HepG2 (cell line): ENCODE measurements around the gene CRYAB. TPM values are rescaled to one million over a fixed set of nuclear protein-coding genes. Genes with fewer than 3 reads are reported as not detected.
A peak's percentile ranks its signal among the peaks of the same experiment; 100 is the strongest.

Experiments
- AKNA ChIP-seq: sonication (generic); formaldehyde crosslinking; IDR thresholded peaks from 2 replicates; pipeline ENCODE4 v1.4.0; 2020; ENCODE audit warnings: missing genetic modification reagents, borderline replicate concordance
- CBFB ChIP-seq: sonication (generic); formaldehyde crosslinking; IDR thresholded peaks from 2 replicates; pipeline ENCODE4 v1.4.0; 2020; ENCODE audit warnings: missing genetic modification reagents
- CCDC6 ChIP-seq: sonication (generic); formaldehyde crosslinking; IDR thresholded peaks from 2 replicates; pipeline ENCODE4 v1.8.1; 2022; ENCODE audit warnings: mild to moderate bottlenecking, missing genetic modification reagents, moderate library complexity
- DMAP1 ChIP-seq: IDR thresholded peaks from 2 replicates; pipeline ENCODE4 v1.6.1; 2016
- ELF4 ChIP-seq: sonication (generic); formaldehyde crosslinking; IDR thresholded peaks from 2 replicates; pipeline ENCODE4 v1.5.0; 2020; ENCODE audit warnings: missing genetic modification reagents, mild to moderate bottlenecking, moderate library complexity, borderline replicate concordance
- GATAD1 ChIP-seq: IDR thresholded peaks from 2 replicates; pipeline ENCODE4 v1.6.1; 2016; ENCODE audit warnings: missing genetic modification reagents, missing compliant biosample characterization
- IKZF4 ChIP-seq: sonication (generic); formaldehyde crosslinking; IDR thresholded peaks from 2 replicates; pipeline ENCODE4 v1.5.1; 2020; ENCODE audit warnings: borderline replicate concordance, mild to moderate bottlenecking, low read depth, missing genetic modification reagents; ENCODE audit errors: not compliant biosample characterization
- JDP2 ChIP-seq: sonication (generic); formaldehyde crosslinking; IDR thresholded peaks from 2 replicates; pipeline ENCODE4 v1.8.1; 2022; ENCODE audit warnings: missing genetic modification reagents, borderline replicate concordance
- NFKB2 ChIP-seq: sonication (generic); formaldehyde crosslinking; IDR thresholded peaks from 2 replicates; pipeline ENCODE4 v1.4.0; 2020; ENCODE audit warnings: missing genetic modification reagents, borderline replicate concordance
- RNF2 ChIP-seq: fragments of 450-650 bp; conservative IDR thresholded peaks from 2 replicates; pipeline ENCODE4 v1.6.1; 2016; ENCODE audit warnings: low read depth
- SAP130 ChIP-seq: IDR thresholded peaks from 2 replicates; pipeline ENCODE4 v1.6.1; 2016; ENCODE audit warnings: low read depth
- TRAFD1 ChIP-seq: sonication (generic); formaldehyde crosslinking; IDR thresholded peaks from 2 replicates; pipeline ENCODE4 v1.5.1; 2020; ENCODE audit warnings: missing genetic modification reagents, mild to moderate bottlenecking, borderline replicate concordance
- ZBTB20 ChIP-seq: sonication (generic); formaldehyde crosslinking; IDR thresholded peaks from 2 replicates; pipeline ENCODE4 v1.8.1; 2023; ENCODE audit warnings: missing genetic modification reagents, low read depth, mild to moderate bottlenecking, borderline replicate concordance
- ZFP91 ChIP-seq: sonication (generic); formaldehyde crosslinking; IDR thresholded peaks from 2 replicates; pipeline ENCODE4 v1.9.0; 2022; ENCODE audit warnings: missing genetic modification reagents, mild to moderate bottlenecking, borderline replicate concordance
- ZNF224 ChIP-seq: sonication (generic); formaldehyde crosslinking; IDR thresholded peaks from 2 replicates; pipeline ENCODE4 v1.5.0; 2020; ENCODE audit warnings: mild to moderate bottlenecking, missing genetic modification reagents
- ZNF256 ChIP-seq: sonication (generic); formaldehyde crosslinking; conservative IDR thresholded peaks from 2 replicates; pipeline ENCODE4 v1.4.0; 2020; ENCODE audit warnings: missing genetic modification reagents
- ZNF639 ChIP-seq: conservative IDR thresholded peaks from 2 replicates; pipeline ENCODE4 v1.6.1; 2018; ENCODE audit warnings: missing genetic modification reagents
- ZNF792 ChIP-seq: IDR thresholded peaks from 2 replicates; pipeline ENCODE4 v1.6.1; 2016
- ZNF816 ChIP-seq: sonication (generic); formaldehyde crosslinking; IDR thresholded peaks from 2 replicates; pipeline ENCODE4 v1.8.0; 2022; ENCODE audit warnings: missing genetic modification reagents, mild to moderate bottlenecking, borderline replicate concordance
- ZNF879 ChIP-seq: sonication (generic); formaldehyde crosslinking; IDR thresholded peaks from 2 replicates; pipeline ENCODE4 v1.8.1; 2023; ENCODE audit warnings: missing genetic modification reagents
- polyA plus RNA-seq, 8 experiments: library from polyadenylated mRNA; depleted of rRNA in 3 of 8; stranded (reverse) in 7 of 8; unstranded in 1 of 8; fragments of >200 nt; fragmentation: Illumina TruSeq in 4 of 8; extraction: Trizol in 4 of 8; gene quantifications; 2 replicates each; pipeline versions ENCODE4 v1.2.1 to v1.2.3, GENCODE V29; 2011 to 2016; ENCODE audit warnings: low read depth in 4 of 8, missing spikeins in 1 of 8, mixed read lengths in 1 of 8; ENCODE audit not compliant: insufficient read depth in 1 of 8
- total RNA-seq, 5 experiments: library from RNA; depleted of rRNA; stranded (reverse); fragments of >200 nt; fragmentation: Illumina TruSeq; extraction: Trizol; gene quantifications; 2 replicates each; pipeline ENCODE4 v1.2.3, GENCODE V29; 2016; ENCODE audit warnings: low read depth in 1 of 5

Gene CRYAB
- total and polyA plus RNA-seq, 2 of the 13 experiments (the other 11 are each of a cell fraction or from before 2014, with no cell fraction given), result 0.55 to 1.1 TPM

GRCh38 chr11:111870886-111871692 is 40.5 kb downstream of the CRYAB start, which contains the start of gene ALG9 (continued):
- TF ChIP-seq AKNA (CRISPR knock-in tag) (no peak), ZFP91 (CRISPR knock-in tag) (peak; percentile 74; the same call in 1 of the 2 replicates), ZNF224 (CRISPR knock-in tag) (peak; percentile 60; the same call in 1 of the 2 replicates), ZNF256 (CRISPR knock-in tag) (no peak), JDP2 (CRISPR knock-in tag) (no peak), NFKB2 (CRISPR knock-in tag) (peak; percentile 76; the same call in 1 of the 2 replicates), RNF2 (no peak), ZNF792 (CRISPR knock-in tag) (no peak), ZBTB20 (CRISPR knock-in tag) (peak; percentile 52), DMAP1 (CRISPR knock-in tag) (peak; percentile 75), ZNF879 (CRISPR knock-in tag) (no peak), SAP130 (CRISPR knock-in tag) (no peak; the same call in none of the 2 replicates), ZNF639 (CRISPR knock-in tag) (no peak; the same call in 1 of the 2 replicates), ZNF816 (CRISPR knock-in tag) (no peak; the same call in 1 of the 2 replicates), CCDC6 (CRISPR knock-in tag) (no peak), TRAFD1 (no peak), ELF4 (CRISPR knock-in tag) (no peak), CBFB (CRISPR knock-in tag) (peak; percentile 58; the same call in 1 of the 2 replicates), GATAD1 (CRISPR knock-in tag) (peak; percentile 86), IKZF4 (CRISPR knock-in tag) (peak; percentile 74)
